Measurements from ENCODE around the gene MAML2. TPM values are rescaled to one million over a fixed set of nuclear protein-coding genes. Genes with fewer than 3 reads are reported as not detected.
A peak's percentile ranks its signal among the peaks of the same experiment; 100 is the strongest.

The MAML2 gene
- total RNA-seq, 1 experiment from 2014 or later: 6.6 TPM

- DNase-seq (ENCODE audit: low read depth): no peak
These were observed 186.6 kb downstream of the MAML2 start for GRCh38 chr11:96156379-96156722.

GRCh38 chr11:96155627-96156378, 187.2 kb downstream of the MAML2 start:
- peak; percentile 98 for DNase-seq (ENCODE audit: low read depth)

- peak; percentile 65 for DNase-seq (ENCODE audit: low read depth)
These were observed 188.0 kb downstream of the MAML2 start for GRCh38 chr11:96154802-96155520.

GRCh38 chr11:96152623-96153022, 190.4 kb downstream of the MAML2 start:
- no peak for DNase-seq (ENCODE audit: low read depth)

- DNase-seq (ENCODE audit: low read depth): no peak
These were observed 191.5 kb downstream of the MAML2 start for GRCh38 chr11:96151501-96151900.

- no peak for DNase-seq (ENCODE audit: low read depth)
These were observed 192.4 kb downstream of the MAML2 start for GRCh38 chr11:96150609-96151008.

GRCh38 chr11:96149743-96150555, 193.0 kb downstream of the MAML2 start:
- DNase-seq (ENCODE audit: low read depth): peak; percentile 77

- DNase-seq (ENCODE audit: low read depth): no peak
These were observed 195.0 kb downstream of the MAML2 start for GRCh38 chr11:96147906-96148486.

- no peak for DNase-seq (ENCODE audit: low read depth)
These were observed 195.8 kb downstream of the MAML2 start for GRCh38 chr11:96147186-96147585.

- DNase-seq (ENCODE audit: low read depth): no peak
These were observed 196.2 kb downstream of the MAML2 start for GRCh38 chr11:96146765-96147164.

- no peak for DNase-seq (ENCODE audit: low read depth)
These were observed 197.8 kb downstream of the MAML2 start for GRCh38 chr11:96145163-96145585.

- no peak for DNase-seq (ENCODE audit: low read depth)
These were observed 198.4 kb downstream of the MAML2 start for GRCh38 chr11:96144553-96144952.

- DNase-seq (ENCODE audit: low read depth): no peak
These were observed 199.9 kb downstream of the MAML2 start for GRCh38 chr11:96143041-96143521.

GRCh38 chr11:96141626-96142025, 201.4 kb downstream of the MAML2 start:
- no peak for DNase-seq (ENCODE audit: low read depth)

GRCh38 chr11:96139691-96140090, 203.3 kb downstream of the MAML2 start:
- DNase-seq (ENCODE audit: low read depth): no peak

- DNase-seq (ENCODE audit: low read depth): no peak
These were observed 205.6 kb downstream of the MAML2 start for GRCh38 chr11:96137373-96137772.

GRCh38 chr11:96136613-96137298, 206.2 kb downstream of the MAML2 start:
- DNase-seq (ENCODE audit: low read depth): no peak

GRCh38 chr11:96134602-96135001, 208.4 kb downstream of the MAML2 start:
- DNase-seq (ENCODE audit: low read depth): no peak

- no peak for DNase-seq (ENCODE audit: low read depth)
These were observed 210.6 kb downstream of the MAML2 start for GRCh38 chr11:96132437-96132836.

- DNase-seq (ENCODE audit: low read depth): no peak
These were observed 212.9 kb downstream of the MAML2 start for GRCh38 chr11:96130061-96130620.

- no peak for DNase-seq (ENCODE audit: low read depth)
These were observed 215.4 kb downstream of the MAML2 start for GRCh38 chr11:96127596-96127959.
